Memory B cell (primary cell): ENCODE results near the gene IPO9.

Experiments used
- ATAC-seq: fragments of 150-1000 bp; cut with Tn5 transposase; 2 replicates; pipeline ENCODE4 v1.10.0; 2021; ENCODE audit warnings: low read depth, mild to moderate bottlenecking, moderate library complexity
- DNase-seq, 2 donors: peaks; one replicate each; pipeline ENCODE4 v3.0.0; 2022; ENCODE audit warnings: low spot score in 2 of 2
- H3K27ac Mint-ChIP-seq: one replicate; pipeline ENCODE4 v1.8.0; 2022; ENCODE audit warnings: mild to moderate bottlenecking, moderate library complexity, mixed read lengths
- H3K27me3 Mint-ChIP-seq: one replicate; pipeline ENCODE4 v1.8.0; 2022; ENCODE audit warnings: mixed read lengths
- H3K36me3 Mint-ChIP-seq: one replicate; pipeline ENCODE4 v1.8.0; 2022; ENCODE audit warnings: mild to moderate bottlenecking, mixed read lengths
- H3K4me1 Mint-ChIP-seq: one replicate; pipeline ENCODE4 v1.8.0; 2022; ENCODE audit warnings: mixed read lengths
- H3K4me3 Mint-ChIP-seq: one replicate; pipeline ENCODE4 v1.8.0; 2022; ENCODE audit warnings: mild to moderate bottlenecking, moderate library complexity, mixed read lengths
- H3K9me3 Mint-ChIP-seq: one replicate; pipeline ENCODE4 v1.8.0; 2022; ENCODE audit warnings: mixed read lengths

The IPO9 gene

GRCh38 chr1:201930137-201930536 lies 101.2 kb downstream of the IPO9 start:
- H3K4me3 Mint-ChIP-seq = no peak overlapping the region
- DNase-seq (no peak), ATAC-seq (no peak)
- peaks cover under 1% of the 10 kb centered on the region for H3K27me3 Mint-ChIP-seq
- no peaks in the 10 kb centered on the region for H3K9me3 Mint-ChIP-seq
- no peak overlapping the region for H3K27ac Mint-ChIP-seq
- H3K36me3 Mint-ChIP-seq = no peaks in the 10 kb centered on the region
- H3K4me1 Mint-ChIP-seq = no peaks in the 10 kb centered on the region

- Mint-ChIP-seq H3K4me3 (no peak overlapping the region), H3K4me1 (no peaks in the 10 kb centered on the region), H3K27me3 (no peaks in the 10 kb centered on the region), H3K27ac (no peak overlapping the region), H3K9me3 (no peaks in the 10 kb centered on the region), H3K36me3 (no peaks in the 10 kb centered on the region)
- no peak for DNase-seq
- ATAC-seq = no peak
Measured at GRCh38 chr1:201930803-201931202, 101.8 kb downstream of the IPO9 start.
